Stimulated activated naive B cell treated with anti-CD40 and anti-IgM and Interleukin-4, amounts not matched to agents 10 μg/mL and 1 μg/mL and 100 μg/mL, for 72 hours (primary cell): Measurements from ENCODE around the gene GNAT1.

ENCODE experiments used
- ATAC-seq, 2 donors: fragments of 150-1000 bp; cut with Tn5 transposase; replicated peaks; 2 replicates each; pipeline ENCODE4 v1.10.0; 2021; ENCODE audit warnings: moderate library complexity in 1 of 2
- DNase-seq: peaks from one replicate; pipeline ENCODE4 v3.0.0; 2021
- H3K27ac Mint-ChIP-seq: one replicate; pipeline ENCODE4 v1.8.0; 2022; ENCODE audit warnings: mild to moderate bottlenecking, mixed read lengths
- H3K27me3 Mint-ChIP-seq, 2 donors: one replicate each; pipeline ENCODE4 v1.8.0; 2022; ENCODE audit warnings: mixed read lengths in 2 of 2
- H3K36me3 Mint-ChIP-seq, 2 donors: one replicate each; pipeline ENCODE4 v1.8.0; 2022; ENCODE audit warnings: mixed read lengths in 2 of 2, mild to moderate bottlenecking in 1 of 2
- H3K4me1 Mint-ChIP-seq, 2 donors: one replicate each; pipeline ENCODE4 v1.8.0; 2022; ENCODE audit warnings: mixed read lengths in 2 of 2, mild to moderate bottlenecking in 1 of 2
- H3K4me3 Mint-ChIP-seq, 2 donors: one replicate each; pipeline ENCODE4 v1.8.0; 2022; ENCODE audit warnings: mild to moderate bottlenecking in 2 of 2, mixed read lengths in 2 of 2, moderate library complexity in 1 of 2
- H3K9me3 Mint-ChIP-seq, 2 donors: one replicate each; pipeline ENCODE4 v1.8.0; 2022; ENCODE audit warnings: mixed read lengths in 2 of 2, mild to moderate bottlenecking in 1 of 2

The GNAT1 gene

DNA sequence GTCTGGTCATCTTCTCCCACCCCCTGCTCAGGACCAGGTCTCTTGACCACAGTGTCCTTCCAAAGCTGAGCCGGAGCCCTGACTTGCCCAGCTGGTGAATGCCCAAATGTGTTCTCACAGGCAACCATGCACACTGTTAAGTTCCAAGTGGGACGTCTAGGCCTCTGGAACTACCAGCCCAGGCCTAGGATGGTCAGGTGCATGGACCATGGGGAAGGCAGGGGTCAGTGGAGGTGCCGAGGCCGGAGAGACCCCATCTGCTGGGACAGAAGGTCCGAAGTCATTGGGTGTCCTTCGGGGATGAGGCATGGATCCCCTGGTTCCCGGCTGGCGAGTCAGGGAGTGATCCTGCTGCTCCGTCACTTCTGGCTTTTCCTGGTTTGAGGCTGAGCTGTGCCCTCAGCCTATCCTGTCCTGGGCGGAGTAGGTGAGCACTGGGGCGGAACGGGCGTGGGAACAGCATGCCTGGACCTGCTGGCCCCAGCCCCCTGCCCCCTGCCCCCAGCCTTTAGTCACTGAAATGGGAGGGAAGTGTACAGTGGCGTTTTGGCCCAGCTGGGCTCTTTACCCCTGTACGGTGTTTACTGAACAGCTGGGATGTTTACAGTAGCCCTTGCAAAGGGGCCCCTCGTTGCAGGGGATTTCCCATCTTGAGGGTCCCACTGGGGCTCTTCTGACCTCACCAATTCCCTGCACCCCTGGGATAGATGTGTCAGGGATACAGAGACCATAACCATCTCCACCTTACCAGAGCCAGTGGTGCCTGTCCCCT is 24.2 kb upstream of the GNAT1 start:
- DNase-seq (no peak), ATAC-seq (no peak)
- H3K4me3 Mint-ChIP-seq, result no peak overlapping the region
- no peaks in the 10 kb centered on the region for H3K36me3 Mint-ChIP-seq
- peaks cover 0 to 7% of the 10 kb centered on the region in 2 donors for H3K27me3 Mint-ChIP-seq
- H3K27ac Mint-ChIP-seq, result no peak overlapping the region
- H3K9me3 Mint-ChIP-seq, result no peaks in the 10 kb centered on the region
- no peaks in the 10 kb centered on the region for H3K4me1 Mint-ChIP-seq

GRCh38 chr3:50167841-50168209 is 23.6 kb upstream of the GNAT1 start:
- H3K27me3 Mint-ChIP-seq, result peaks cover 0 to 7% of the 10 kb centered on the region in 2 donors
- H3K27ac Mint-ChIP-seq, result no peak overlapping the region
- no peaks in the 10 kb centered on the region for H3K4me1 Mint-ChIP-seq
- H3K36me3 Mint-ChIP-seq, result no peaks in the 10 kb centered on the region
- no peak overlapping the region for H3K4me3 Mint-ChIP-seq
- H3K9me3 Mint-ChIP-seq, result no peaks in the 10 kb centered on the region
- ATAC-seq, result no peak
- no peak for DNase-seq

DNA sequence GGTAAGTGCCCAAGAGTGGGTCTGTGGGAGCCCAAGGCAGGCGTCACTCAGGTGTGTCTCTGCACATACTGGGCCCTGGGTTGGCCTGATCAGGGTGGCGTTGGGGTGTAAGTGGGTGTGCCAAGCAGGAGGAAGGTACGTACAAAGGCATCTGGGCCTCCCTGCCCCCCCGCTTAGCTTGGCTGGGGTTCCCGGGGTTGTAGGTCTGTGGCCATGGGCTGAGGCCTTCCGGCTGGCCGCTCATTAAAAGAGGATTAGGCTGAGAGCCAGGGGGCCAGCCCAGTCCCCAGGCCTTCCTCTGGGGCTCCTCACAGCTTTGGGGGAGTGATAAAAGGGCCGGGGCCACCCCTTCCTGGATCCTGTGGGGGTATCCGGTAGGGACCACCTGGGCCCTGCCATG is 23.0 kb upstream of the GNAT1 start:
- Mint-ChIP-seq H3K4me3 (no peak overlapping the region), H3K4me1 (no peaks in the 10 kb centered on the region), H3K36me3 (no peaks in the 10 kb centered on the region), H3K27ac (no peak overlapping the region), H3K9me3 (no peaks in the 10 kb centered on the region), H3K27me3 (peaks cover 0 to 7% of the 10 kb centered on the region in 2 donors)
- DNase-seq (no peak), ATAC-seq (no peak)

DNA sequence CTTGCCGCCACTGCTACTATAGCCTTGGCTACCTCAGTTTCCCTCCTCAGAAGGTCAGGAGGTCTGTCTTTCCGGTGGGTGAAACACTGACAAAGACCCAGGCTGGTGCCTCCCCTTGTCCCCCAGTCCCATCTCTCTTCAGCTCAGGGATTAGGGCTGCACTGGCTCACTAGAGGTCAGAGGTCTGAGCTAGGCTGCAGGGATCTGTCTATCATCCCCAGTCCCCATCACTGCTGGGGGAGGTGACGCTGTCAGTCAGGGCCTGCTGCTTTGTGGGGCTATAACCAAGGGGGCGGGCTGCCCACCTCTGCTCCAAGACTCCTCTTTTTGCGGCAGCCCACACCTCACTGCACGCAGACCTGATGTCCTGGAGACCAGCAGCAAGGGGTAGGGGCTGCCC is 22.6 kb upstream of the GNAT1 start:
- Mint-ChIP-seq H3K36me3 (no peaks in the 10 kb centered on the region), H3K27me3 (peaks cover 0 to 7% of the 10 kb centered on the region in 2 donors), H3K4me1 (peaks cover 1 to 3% of the 10 kb centered on the region in 2 donors), H3K27ac (no peak overlapping the region), H3K4me3 (no peak overlapping the region), H3K9me3 (no peaks in the 10 kb centered on the region)
- ATAC-seq (no peak), DNase-seq (no peak)

DNA sequence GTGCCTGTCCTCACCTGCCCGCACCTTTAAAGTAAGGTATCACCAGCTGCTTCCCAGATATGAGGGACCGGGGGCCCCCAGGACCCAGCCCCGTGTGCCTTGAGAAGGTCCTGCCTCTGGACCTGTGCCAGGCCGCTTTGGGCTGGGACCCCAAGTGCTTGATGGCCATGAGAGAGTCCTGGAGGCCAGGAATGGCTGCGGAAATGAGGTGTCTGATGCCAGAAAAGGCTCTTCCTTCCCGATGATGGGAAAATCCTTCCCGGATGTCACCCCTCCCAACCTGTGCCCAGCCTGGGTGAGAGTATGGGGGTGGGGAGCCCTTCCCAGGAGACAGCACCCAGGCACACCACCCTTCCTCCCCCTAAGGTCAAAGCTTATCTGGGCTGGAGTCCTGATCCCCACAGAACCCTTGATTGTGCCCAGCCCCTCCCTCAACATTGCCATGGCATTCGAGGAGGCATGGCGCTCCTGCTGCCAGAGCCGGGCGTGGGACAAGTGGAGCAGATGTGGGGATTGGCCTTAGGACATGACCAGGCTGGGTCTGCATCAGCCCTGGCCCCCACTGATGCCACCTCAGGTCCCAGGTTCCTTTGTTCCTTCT is 22.1 kb upstream of the GNAT1 start:
- peaks cover 1 to 5% of the 10 kb centered on the region in 2 donors for H3K4me1 Mint-ChIP-seq
- peaks cover 0 to 7% of the 10 kb centered on the region in 2 donors for H3K27me3 Mint-ChIP-seq
- ATAC-seq, result no peak
- no peaks in the 10 kb centered on the region for H3K36me3 Mint-ChIP-seq
- no peak overlapping the region for H3K4me3 Mint-ChIP-seq
- H3K9me3 Mint-ChIP-seq, result no peaks in the 10 kb centered on the region
- no peak for DNase-seq
- no peak overlapping the region for H3K27ac Mint-ChIP-seq

GRCh38 chr3:50169858-50170257 is 21.6 kb upstream of the GNAT1 start:
- Mint-ChIP-seq H3K27me3 (peaks cover 0 to 7% of the 10 kb centered on the region in 2 donors), H3K4me3 (no peak overlapping the region), H3K27ac (no peak overlapping the region), H3K4me1 (peaks cover 1 to 5% of the 10 kb centered on the region in 2 donors), H3K36me3 (no peaks in the 10 kb centered on the region), H3K9me3 (no peaks in the 10 kb centered on the region)
- ATAC-seq, result no peak
- DNase-seq, result no peak

GRCh38 chr3:50170689-50171088 is 20.7 kb upstream of the GNAT1 start:
- peaks cover 0 to 7% of the 10 kb centered on the region in 2 donors for H3K27me3 Mint-ChIP-seq
- H3K36me3 Mint-ChIP-seq, result no peaks in the 10 kb centered on the region
- no peak overlapping the region for H3K4me3 Mint-ChIP-seq
- ATAC-seq, result no peak
- no peak overlapping the region for H3K27ac Mint-ChIP-seq
- no peaks in the 10 kb centered on the region for H3K9me3 Mint-ChIP-seq
- peaks cover 1 to 5% of the 10 kb centered on the region in 2 donors for H3K4me1 Mint-ChIP-seq
- no peak for DNase-seq

- Mint-ChIP-seq H3K4me1 (peaks cover 1 to 5% of the 10 kb centered on the region in 2 donors), H3K36me3 (no peaks in the 10 kb centered on the region), H3K27ac (no peak overlapping the region), H3K27me3 (peaks cover 0 to 7% of the 10 kb centered on the region in 2 donors), H3K4me3 (no peak overlapping the region), H3K9me3 (no peaks in the 10 kb centered on the region)
- ATAC-seq, result no peak
- DNase-seq, result no peak
These were observed 19.7 kb upstream of the GNAT1 start for GRCh38 chr3:50171540-50172301.

DNA sequence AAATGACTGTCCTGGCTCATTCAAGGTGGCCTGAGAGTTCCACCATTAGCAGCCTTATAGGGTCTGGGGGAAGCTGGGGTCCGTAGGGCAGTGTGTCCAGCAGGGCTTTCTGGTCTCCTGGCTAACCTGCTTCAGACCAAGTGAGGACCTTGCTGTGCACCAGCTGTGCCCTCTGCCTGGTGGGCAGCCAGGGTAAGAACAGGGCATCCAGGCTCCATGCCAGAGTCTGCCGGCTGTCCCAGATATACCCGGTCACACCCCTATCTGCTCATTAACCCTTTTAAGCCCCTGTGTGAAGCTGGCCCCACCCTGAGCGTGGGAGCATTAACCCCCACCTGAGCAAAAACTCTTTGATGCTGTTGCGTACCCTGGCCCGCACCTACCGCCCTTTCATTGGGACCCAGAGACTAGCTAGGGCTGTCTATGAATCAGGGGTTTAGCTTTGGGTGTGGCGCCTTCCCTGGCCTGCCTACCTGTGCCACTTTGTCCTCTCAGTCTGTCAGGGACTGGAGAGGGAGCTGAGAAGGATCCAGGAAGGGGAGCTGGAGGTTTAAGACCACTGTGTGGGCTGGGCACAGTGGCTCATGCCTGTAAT is 18.7 kb upstream of the GNAT1 start:
- no peak for ATAC-seq
- Mint-ChIP-seq H3K4me1 (peaks cover 1 to 5% of the 10 kb centered on the region in 2 donors), H3K4me3 (no peak overlapping the region), H3K9me3 (no peaks in the 10 kb centered on the region), H3K36me3 (no peaks in the 10 kb centered on the region), H3K27me3 (peaks cover 0 to 7% of the 10 kb centered on the region in 2 donors), H3K27ac (no peak overlapping the region)
- no peak for DNase-seq

GRCh38 chr3:50173685-50174516 is 17.5 kb upstream of the GNAT1 start:
- H3K36me3 Mint-ChIP-seq, result no peaks in the 10 kb centered on the region
- no peaks in the 10 kb centered on the region for H3K9me3 Mint-ChIP-seq
- no peak overlapping the region for H3K4me3 Mint-ChIP-seq
- peaks cover 0 to 7% of the 10 kb centered on the region in 2 donors for H3K27me3 Mint-ChIP-seq
- DNase-seq (no peak), ATAC-seq (no peak)
- H3K27ac Mint-ChIP-seq, result no peak overlapping the region
- peaks cover 1 to 5% of the 10 kb centered on the region in 2 donors for H3K4me1 Mint-ChIP-seq

- H3K4me1 Mint-ChIP-seq, result peaks cover 1 to 5% of the 10 kb centered on the region in 2 donors
- H3K27ac Mint-ChIP-seq, result no peak overlapping the region
- no peaks in the 10 kb centered on the region for H3K9me3 Mint-ChIP-seq
- H3K36me3 Mint-ChIP-seq, result no peaks in the 10 kb centered on the region
- peaks cover 0 to 8% of the 10 kb centered on the region in 2 donors for H3K27me3 Mint-ChIP-seq
- no peak overlapping the region for H3K4me3 Mint-ChIP-seq
- DNase-seq (no peak), ATAC-seq (no peak)
These were observed 16.9 kb upstream of the GNAT1 start for GRCh38 chr3:50174517-50174895.

- ATAC-seq (no peak), DNase-seq (no peak)
- Mint-ChIP-seq H3K4me1 (peaks cover 1 to 5% of the 10 kb centered on the region in 2 donors), H3K27me3 (peaks cover 0 to 5% of the 10 kb centered on the region in 2 donors), H3K9me3 (no peaks in the 10 kb centered on the region), H3K4me3 (no peak overlapping the region), H3K36me3 (no peaks in the 10 kb centered on the region), H3K27ac (no peak overlapping the region)
These were observed 16.4 kb upstream of the GNAT1 start for GRCh38 chr3:50174947-50175524.

- DNase-seq (no peak), ATAC-seq (no peak)
- H3K27ac Mint-ChIP-seq, result no peak overlapping the region
- H3K4me3 Mint-ChIP-seq, result no peak overlapping the region
- H3K4me1 Mint-ChIP-seq, result peaks cover 1 to 5% of the 10 kb centered on the region in 2 donors
- H3K27me3 Mint-ChIP-seq, result peaks cover 0 to 4% of the 10 kb centered on the region in 2 donors
- H3K9me3 Mint-ChIP-seq, result no peaks in the 10 kb centered on the region
- no peaks in the 10 kb centered on the region for H3K36me3 Mint-ChIP-seq
These were observed 14.1 kb upstream of the GNAT1 start for GRCh38 chr3:50177346-50177745.
